HG03354 (cell line): ENCODE measurements around the gene BPIFA3.
"Not testable (repeated sequence)": the region's sequence is repeated elsewhere in the genome, so short reads cannot be mapped to it uniquely, and the experiment has no call there.

Experiments
- ATAC-seq: cut with Tn5 transposase; IDR thresholded peaks from one replicate; pipeline ENCODE4 v1.9.1; 2021; ENCODE audit warnings: mild to moderate bottlenecking; ENCODE audit not compliant: unreplicated experiment, poor library complexity, severe bottlenecking

The BPIFA3 gene

DNA sequence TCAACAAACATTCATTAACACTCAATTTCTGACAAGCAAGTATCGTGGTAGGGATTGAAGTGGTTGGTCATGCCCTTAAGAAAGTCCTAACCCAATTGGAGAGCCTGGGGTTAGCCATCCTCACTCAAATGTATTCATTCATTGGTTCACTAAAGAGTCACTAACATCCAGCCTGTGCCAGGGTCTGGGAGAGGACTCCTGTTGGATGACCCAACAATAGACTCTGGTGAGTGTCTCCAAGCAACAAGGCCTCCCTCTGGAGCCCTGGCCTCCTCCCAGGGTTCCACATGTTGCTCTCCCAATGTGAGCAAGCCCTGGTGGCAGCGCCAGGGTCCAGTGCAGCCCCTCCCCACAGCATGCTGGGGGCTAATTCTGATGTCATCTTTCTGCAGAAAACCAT, at the start of gene BPIFA3:
Gene BPIFA3, plus strand, starts transcription at position 301 of the 400 bp plus-strand sequence. CDS start 185 bp downstream, outside the sequence.
- no peak for ATAC-seq

GRCh38 chr20:33167859-33168258, 49.3 kb upstream of the BPIFA3 start, which contains the start of gene BPIFA2:
Gene BPIFA2 (plus strand): TSS chr20:33168159. CDS start chr20:33169146, 987 bp downstream.
- ATAC-seq, result no peak

GRCh38 chr20:33169176-33169794, 47.9 kb upstream of the BPIFA3 start:
- no peak for ATAC-seq

GRCh38 chr20:33172781-33173180, 44.4 kb upstream of the BPIFA3 start:
- no peak for ATAC-seq

DNA sequence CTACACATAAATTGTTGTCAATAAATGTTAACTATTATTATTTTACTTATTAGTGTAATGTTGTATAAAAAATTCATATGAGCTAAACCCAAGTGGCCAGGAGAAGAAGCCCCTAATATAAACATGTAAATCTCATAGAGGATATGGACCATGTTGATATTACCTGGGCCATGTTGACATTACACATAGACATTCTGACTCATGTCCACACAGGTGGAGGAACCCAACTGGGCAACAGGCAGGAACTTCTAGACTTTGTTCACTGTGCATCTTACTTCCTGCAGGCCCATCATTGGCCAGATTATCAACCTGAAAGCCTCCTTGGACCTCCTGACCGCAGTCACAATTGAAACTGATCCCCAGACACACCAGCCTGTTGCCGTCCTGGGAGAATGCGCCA, 42.0 kb upstream of the BPIFA3 start:
- no peak for ATAC-seq

DNA sequence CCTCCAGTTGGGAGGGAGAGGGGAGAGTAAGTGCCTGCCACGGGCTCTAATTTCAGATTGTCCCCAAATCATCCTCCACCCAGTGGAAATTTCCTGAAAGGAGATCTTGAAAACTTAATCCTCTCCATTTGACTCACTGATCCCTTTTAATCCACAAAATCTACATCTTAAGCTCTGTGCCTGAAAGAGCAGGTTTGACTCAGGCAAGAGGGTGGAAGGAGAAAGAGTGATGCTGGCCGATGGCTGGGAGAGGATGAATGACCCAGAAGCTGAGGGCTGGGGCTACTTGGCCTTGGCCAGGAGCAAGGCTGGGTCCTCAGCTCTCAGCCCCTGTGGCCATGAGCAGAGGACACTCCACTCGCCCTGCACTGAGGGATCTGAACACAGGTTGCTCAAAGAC, 41.1 kb upstream of the BPIFA3 start:
- ATAC-seq, result no peak

DNA sequence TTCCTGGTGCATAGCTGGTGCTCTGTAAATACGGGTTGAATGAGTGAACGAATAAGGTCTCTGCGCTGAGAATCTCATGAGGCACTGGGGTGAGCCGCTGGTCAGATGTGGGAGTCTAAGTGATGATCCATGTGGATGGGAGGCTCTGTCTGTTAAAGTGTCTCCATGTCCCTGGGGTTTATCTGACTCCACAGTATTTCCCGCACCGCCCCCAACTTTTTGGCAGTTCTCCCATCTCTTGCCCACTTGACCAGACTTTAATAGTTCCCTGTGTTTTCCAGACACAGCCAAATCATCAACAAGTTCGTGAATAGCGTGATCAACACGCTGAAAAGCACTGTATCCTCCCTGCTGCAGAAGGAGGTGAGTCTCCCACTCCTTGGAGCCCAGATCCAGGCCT, 39.3 kb upstream of the BPIFA3 start:
- ATAC-seq, result no peak

DNA sequence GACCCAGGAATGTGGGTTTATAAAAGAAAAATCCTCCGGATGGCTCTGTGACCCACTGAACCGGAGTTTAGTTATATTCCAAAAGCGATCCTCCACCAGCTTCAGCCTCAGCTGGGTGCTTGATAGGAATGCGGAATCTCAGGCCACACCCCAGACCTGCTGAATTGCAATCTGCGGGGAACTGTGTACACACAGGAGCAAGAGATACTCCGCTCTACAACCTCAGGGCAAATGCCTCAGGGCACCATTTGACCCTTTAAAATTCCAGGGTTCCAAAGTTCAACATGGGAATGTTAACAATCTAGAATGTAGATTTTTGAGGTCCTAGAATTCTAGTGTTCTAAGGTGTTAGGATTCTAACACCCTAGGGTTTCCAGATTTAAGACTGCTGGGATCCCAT, 38.4 kb upstream of the BPIFA3 start:
- no peak for ATAC-seq

DNA sequence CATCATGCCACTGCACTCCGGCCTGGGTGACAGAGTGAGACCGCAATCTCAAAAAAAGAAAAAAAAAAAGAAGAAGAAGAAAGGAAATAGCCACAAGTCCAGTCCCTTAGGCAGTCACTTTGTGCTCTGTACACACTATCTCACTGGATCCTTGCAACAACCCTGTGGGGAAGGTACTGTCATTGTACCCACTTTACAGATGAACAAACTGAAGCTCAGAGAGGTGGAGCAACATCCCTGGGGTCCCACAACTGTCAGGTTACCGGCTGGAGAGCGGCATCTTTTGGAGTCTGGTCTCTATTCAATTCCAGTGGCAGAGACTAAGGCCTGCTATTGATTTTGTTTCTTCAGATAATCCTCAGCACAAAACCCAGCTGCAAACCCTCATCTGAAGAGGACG, 37.0 kb upstream of the BPIFA3 start:
- ATAC-seq, result no peak

DNA sequence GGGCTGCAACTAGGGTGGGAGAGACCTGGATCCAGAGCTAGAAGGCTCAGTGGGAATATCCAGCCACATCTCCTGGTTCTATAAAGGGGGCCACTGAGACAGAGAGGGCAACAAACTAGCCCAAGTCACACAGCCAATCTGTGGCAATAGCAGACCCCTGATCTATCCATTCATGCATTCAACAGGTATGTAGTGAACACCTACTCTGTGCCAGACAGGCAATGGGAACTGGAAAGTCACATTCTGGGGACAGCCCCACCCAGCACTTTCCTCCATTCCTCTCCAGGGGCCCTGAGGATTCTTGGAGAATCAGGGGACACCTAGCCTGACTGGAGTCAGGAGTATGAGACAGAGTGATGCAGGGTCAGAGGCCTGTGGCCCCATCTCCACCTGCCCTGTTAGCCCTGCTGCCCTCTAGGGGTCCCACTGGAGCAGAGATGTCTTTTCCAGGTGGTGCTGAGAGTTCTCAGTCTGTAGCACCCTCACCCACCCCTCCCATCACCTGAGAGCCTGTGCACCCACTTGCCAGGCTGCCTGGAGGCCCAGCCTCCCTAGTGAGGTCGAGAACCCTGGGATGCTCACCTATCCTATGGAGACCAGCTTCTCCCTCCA, 35.6 kb upstream of the BPIFA3 start:
- ATAC-seq, result no peak

DNA sequence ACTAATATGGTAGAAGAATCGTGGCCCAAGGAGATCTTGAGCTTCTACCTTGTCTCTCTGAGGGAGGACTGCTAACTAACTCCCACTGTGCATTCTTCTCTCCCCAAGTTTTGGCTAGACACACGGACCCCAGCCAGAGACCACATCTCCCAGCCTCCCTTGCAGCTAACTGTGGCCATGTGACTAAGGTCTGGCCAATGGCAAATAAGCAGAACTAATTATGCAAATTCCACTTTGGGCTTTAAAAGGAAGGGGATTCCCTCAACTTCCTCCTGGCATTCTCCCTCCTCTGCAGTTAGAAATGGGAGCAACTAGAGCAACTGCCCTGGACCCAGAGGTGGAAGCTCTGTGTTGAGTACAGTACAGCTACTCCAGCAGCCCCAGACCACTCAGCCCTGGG, 33.8 kb upstream of the BPIFA3 start:
- ATAC-seq, result no peak

DNA sequence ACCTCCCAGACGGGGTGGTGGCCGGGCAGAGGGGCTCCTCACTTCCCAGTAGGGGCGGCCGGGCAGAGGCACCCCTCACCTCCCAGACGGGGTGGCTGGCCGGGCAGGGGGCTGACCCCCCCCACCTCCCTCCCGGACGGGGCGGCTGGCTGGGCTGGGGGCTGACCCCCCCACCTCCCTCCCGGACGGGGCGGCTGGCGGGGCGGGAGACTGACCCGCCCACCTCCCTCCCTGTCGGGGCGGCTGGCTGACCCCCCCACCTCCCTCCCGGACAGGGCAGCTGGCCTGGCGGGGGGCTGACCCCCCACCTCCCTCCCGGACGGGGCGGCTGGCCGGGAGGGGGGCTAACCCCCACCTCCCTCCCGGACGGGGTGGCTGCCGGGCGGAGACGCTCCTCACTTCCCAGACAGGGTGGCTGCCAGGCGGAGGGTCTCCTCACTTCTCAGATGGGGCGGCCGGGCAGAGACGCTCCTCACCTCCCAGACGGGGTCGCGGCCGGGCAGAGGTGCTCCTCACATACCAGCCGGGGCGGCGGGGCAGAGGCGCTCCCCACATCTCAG, 32.0 kb upstream of the BPIFA3 start:
- not testable (repeated sequence) for ATAC-seq

- no peak for ATAC-seq
Measured at GRCh38 chr20:33187491-33187890, 29.7 kb upstream of the BPIFA3 start.

GRCh38 chr20:33188421-33188820, 28.7 kb upstream of the BPIFA3 start:
- ATAC-seq, result no peak

DNA sequence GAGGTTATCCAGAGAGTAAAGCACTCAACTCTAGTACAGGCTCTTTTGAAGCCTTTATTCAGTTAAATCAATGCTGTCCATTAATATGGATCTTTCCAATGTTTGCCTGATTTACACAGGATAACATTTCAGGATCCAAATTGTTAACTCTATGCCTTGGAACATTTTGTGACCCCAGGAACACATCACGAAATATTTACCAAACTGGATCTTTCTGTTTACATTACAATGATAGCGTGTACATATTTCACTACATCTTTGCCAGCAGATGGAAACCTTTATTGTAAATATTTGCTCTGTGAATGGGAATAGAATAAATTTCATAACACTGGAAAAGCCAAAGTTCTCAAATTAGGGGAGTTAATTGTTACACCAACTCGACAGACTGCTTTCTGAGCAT, 25.7 kb upstream of the BPIFA3 start:
- ATAC-seq, result no peak

- no peak for ATAC-seq
Measured at GRCh38 chr20:33191955-33192354, 25.2 kb upstream of the BPIFA3 start.

GRCh38 chr20:33192912-33193501, 24.1 kb upstream of the BPIFA3 start:
- ATAC-seq, result no peak

- ATAC-seq, result no peak
Measured at GRCh38 chr20:33199026-33199425, 18.1 kb upstream of the BPIFA3 start.

DNA sequence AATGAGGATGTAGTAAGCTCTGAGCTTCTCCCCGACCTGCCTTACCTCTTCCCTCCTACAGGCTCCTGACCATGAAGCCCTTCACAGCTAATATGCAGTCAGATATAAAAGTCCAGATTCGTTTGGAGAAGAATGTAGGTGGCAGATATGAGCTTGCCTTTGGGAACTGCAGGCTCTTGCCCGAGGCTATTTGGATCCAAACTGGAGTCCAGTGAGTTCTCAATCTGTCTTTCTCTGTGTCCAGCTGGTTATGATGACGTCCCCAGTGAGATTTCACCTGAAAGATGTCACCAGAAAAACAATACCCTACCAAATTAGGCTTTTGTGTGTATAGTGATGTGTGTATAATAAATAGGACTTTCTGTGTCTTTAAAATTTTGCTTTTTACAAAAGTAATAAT, 14.7 kb upstream of the BPIFA3 start:
- ATAC-seq, result no peak

GRCh38 chr20:33203444-33203843, 13.7 kb upstream of the BPIFA3 start:
- no peak for ATAC-seq

DNA sequence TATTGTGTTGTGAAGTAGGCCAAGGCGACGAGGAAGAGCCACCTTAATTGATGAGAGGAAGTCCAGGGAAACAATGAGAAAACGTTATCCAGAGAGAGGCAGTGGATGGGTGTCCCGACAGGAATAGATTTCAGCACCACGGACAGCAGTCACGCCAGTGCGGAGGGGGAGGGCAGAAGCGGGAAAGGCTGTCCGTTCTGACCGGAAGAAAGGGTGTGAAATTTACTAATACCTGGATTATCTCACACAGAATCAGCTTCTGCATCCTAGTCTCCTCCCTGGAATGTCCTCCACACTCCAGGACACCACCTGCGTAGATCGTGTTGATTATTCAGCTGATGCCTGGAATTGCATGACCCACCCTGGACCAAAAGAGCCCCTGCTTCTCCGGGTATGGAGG, 7.4 kb upstream of the BPIFA3 start:
- no peak for ATAC-seq
